Measurements from ENCODE around the gene ANKDD1B. TPM values are rescaled to one million over a fixed set of nuclear protein-coding genes. Genes with fewer than 3 reads are reported as not detected.

Gene ANKDD1B
- total and polyA plus RNA-seq, 2 of the 8 experiments (the other 6 are each of a cell fraction or from before 2014, with no cell fraction given): 0.08 to 0.22 TPM

DNA sequence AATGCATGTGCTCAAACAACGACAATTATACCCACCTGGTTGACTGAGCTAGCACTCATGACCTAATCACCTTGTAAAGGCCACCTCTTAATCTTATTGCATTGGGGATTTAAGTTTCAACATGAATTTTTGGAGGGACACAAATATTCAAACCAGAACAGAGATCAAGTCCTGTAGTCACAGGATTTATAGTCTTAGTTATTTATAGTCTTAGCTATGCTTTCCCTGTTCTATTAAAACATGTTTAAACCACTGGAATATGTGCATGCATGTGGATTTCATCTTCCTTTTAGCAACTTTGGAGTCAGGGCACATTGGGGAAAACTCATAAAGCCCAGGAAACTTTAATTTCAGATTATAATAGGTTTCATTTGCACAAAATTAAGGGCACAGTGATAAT is 26.7 kb downstream of the ANKDD1B start:
- H3K79me2 ChIP-seq (ENCODE audit: control insufficient read depth in 1 of 2, insufficient read depth in 2 of 2, low read length in 2 of 2): no peaks in the 10 kb centered on the region
- TF ChIP-seq SAP30 (IDR thresholded peaks at IDR 0.05; ENCODE audit: insufficient read depth, insufficient replicate concordance, low read length): no peak
- H3K14ac ChIP-seq (ENCODE audit: insufficient read length): no peak overlapping the region
- no peak overlapping the region for H2AK5ac ChIP-seq (ENCODE audit: low read depth, low read length)
- no peak overlapping the region for H2BK5ac ChIP-seq (ENCODE audit: low read depth, low read length)
- H2BK20ac ChIP-seq (ENCODE audit: low read length): no peak overlapping the region
- no peak overlapping the region for H3K56ac ChIP-seq (replicated peaks; ENCODE audit: insufficient read length, low read depth, low read length)
- H3K27me3 ChIP-seq (replicated peaks in 1 of 4; ENCODE audit: control insufficient read depth in 3 of 4, extremely low read depth in 1 of 4, insufficient read depth in 3 of 4, low read length in 3 of 4): peaks cover 0 to 2% (median 0%) of the 10 kb centered on the region in 4 experiments; a peak in 2 of 7 replicates
- CTCF ChIA-PET (ENCODE audit: partially characterized antibody): no interaction called here
- no peaks in the 10 kb centered on the region for H3K79me1 ChIP-seq (ENCODE audit: low read depth, low read length)
- H4K8ac ChIP-seq (ENCODE audit: extremely low read depth, insufficient read depth, low read length): no peak overlapping the region
- H2BK120ac ChIP-seq (replicated peaks; ENCODE audit: low read depth, low read length): no peak overlapping the region
- no peak overlapping the region for H3K18ac ChIP-seq (ENCODE audit: extremely low read depth, low read length)
- no peak overlapping the region for H2BK15ac ChIP-seq (ENCODE audit: low read length)
- 70% methylated on average over 1 of the region's 1 CpG; no CpG with 5 or more reads in 1 of the 2 experiments for WGBS, 2 experiments (ENCODE audit: extremely low coverage in 1 of 2, insufficient coverage in 1 of 2, insufficient read length in 1 of 2, insufficient replicate concordance in 2 of 2, low coverage in 1 of 2, low lambda C conversion rate in 2 of 2, missing lambda C conversion rate in 1 of 2)
- H3K9ac ChIP-seq (replicated peaks in 1 of 4; ENCODE audit: extremely low read depth in 1 of 4, low read depth in 3 of 4, low read length in 3 of 4): no peak overlapping the region
- no peak overlapping the region for H3K23ac ChIP-seq (ENCODE audit: insufficient read length)
- H3K4me1 ChIP-seq (replicated peaks in 1 of 4; ENCODE audit: control insufficient read depth in 3 of 4, insufficient read depth in 4 of 4, low read length in 3 of 4): no peaks in the 10 kb centered on the region
- POLR2A ChIA-PET (ENCODE audit: partially characterized antibody): no interaction called here
- no peaks in the 10 kb centered on the region; the same call in 1 of the 2 replicates for H3K23me2 ChIP-seq (ENCODE audit: low read depth, low read length)
- DNase-seq (ENCODE audit: low read depth in 1 of 2, low spot score in 2 of 2): no peak
- no peaks in the 10 kb centered on the region for H3K36me3 ChIP-seq (ENCODE audit: control insufficient read depth in 2 of 4, insufficient read depth in 4 of 4, low read length in 3 of 4)
- no peaks in the 10 kb centered on the region for H4K20me1 ChIP-seq (replicated peaks in 1 of 2; ENCODE audit: control insufficient read depth in 1 of 2, insufficient read depth in 2 of 2, low read length in 2 of 2)
- no peak overlapping the region for H2BK12ac ChIP-seq (ENCODE audit: low read depth, low read length)
- no peak for FAIRE-seq
- no peak overlapping the region for H4K5ac ChIP-seq (ENCODE audit: insufficient read length, low read depth, low read length)
- H3K4ac ChIP-seq (replicated peaks; ENCODE audit: insufficient read length, low read depth, low read length): no peak overlapping the region
- no peak overlapping the region for H3K27ac ChIP-seq (ENCODE audit: low read depth, low read length)
- no peak overlapping the region for H3K4me3 ChIP-seq (ENCODE audit: extremely low read depth in 1 of 4, insufficient read depth in 2 of 4, low read depth in 3 of 4, low read length in 4 of 4)
- H3K4me2 ChIP-seq (ENCODE audit: insufficient read depth in 1 of 2, low read depth in 2 of 2, low read length in 2 of 2): no peak overlapping the region
- no peak overlapping the region for H2AFZ ChIP-seq (ENCODE audit: low read length)
- H4K91ac ChIP-seq (replicated peaks; ENCODE audit: insufficient read length, low read length): no peak overlapping the region
- H3K9me3 ChIP-seq (ENCODE audit: insufficient read depth in 2 of 2, low read depth in 1 of 2, low read length in 1 of 2): no peaks in the 10 kb centered on the region

Measured in H1 (cell line).